ENCODE measurements around the gene GPATCH3. TPM values are rescaled to one million over a fixed set of nuclear protein-coding genes. Genes with fewer than 3 reads are reported as not detected.

The GPATCH3 gene
- polyA plus RNA-seq, 1 of the 3 experiments (the other 2 are of a cell fraction) = 11.1 TPM

- H3K4me3 ChIP-seq (ENCODE audit: low read depth in 2 of 2, low read length in 1 of 2) = no peak overlapping the region
- peaks cover 28 to 31% of the 10 kb centered on the region in 2 experiments for H3K36me3 ChIP-seq (replicated peaks in 1 of 2; ENCODE audit: control insufficient read depth in 1 of 2, insufficient read depth in 2 of 2, low read length in 1 of 2)
- no peak for DNase-seq
- H3F3A ChIP-seq (replicated peaks; ENCODE audit: insufficient read depth) = peaks cover 4% of the 10 kb centered on the region
- H3K27me3 ChIP-seq (ENCODE audit: insufficient read depth) = no peaks in the 10 kb centered on the region
- ChIA-PET POLR2A (no interaction called here), CTCF (interaction anchor here (1.3 kb wide), 1 partner anchor 55 kb away, joined by 4 read pairs; no protein-coding TSS in a partner anchor)
- H3K79me2 ChIP-seq (ENCODE audit: insufficient read depth) = peaks cover 37% of the 10 kb centered on the region
- H3K9me2 ChIP-seq = no peaks in the 10 kb centered on the region
- peaks cover 18% of the 10 kb centered on the region; the same call in 1 of the 2 replicates for H4K20me1 ChIP-seq (ENCODE audit: insufficient read depth)
- no peak overlapping the region for H2AFZ ChIP-seq (ENCODE audit: low read depth)
- H3K4me2 ChIP-seq = no peak overlapping the region
- 97% methylated on average over 9 of the region's 12 CpGs for WGBS (ENCODE audit: low lambda C conversion rate)
- no peak overlapping the region for H3K9ac ChIP-seq
- H3K9me3 ChIP-seq = no peaks in the 10 kb centered on the region
- TF ChIP-seq TAF1 (IDR thresholded peaks at IDR 0.05; ENCODE audit: borderline replicate concordance, low read depth, low read length) (no peak), RAD21 (IDR thresholded peaks at IDR 0.05; ENCODE audit: low read length) (no peak), SMC3 (IDR thresholded peaks at IDR 0.05; ENCODE audit: low read depth, low read length) (no peak), MEF2A (IDR thresholded peaks at IDR 0.05; ENCODE audit: borderline replicate concordance, low read depth) (no peak), FOXM1 (IDR thresholded peaks at IDR 0.05; ENCODE audit: low read depth) (no peak), NFIC (IDR thresholded peaks at IDR 0.05; ENCODE audit: borderline replicate concordance) (no peak), EZH2phosphoT487 (IDR thresholded peaks at IDR 0.05; ENCODE audit: borderline replicate concordance, low read depth) (no peak), TEAD4 (IDR thresholded peaks at IDR 0.05; ENCODE audit: borderline replicate concordance, insufficient read depth) (no peak), SIN3A (IDR thresholded peaks at IDR 0.05; ENCODE audit: borderline replicate concordance, low read depth, low read length) (no peak), EP300 (IDR thresholded peaks at IDR 0.05; ENCODE audit: borderline replicate concordance in 1 of 2, low read depth in 1 of 2, low read length in 1 of 2) (no peak), REST (IDR thresholded peaks at IDR 0.05; ENCODE audit: low read depth, low read length) (no peak), USF1 (IDR thresholded peaks at IDR 0.05; ENCODE audit: borderline replicate concordance, low read depth) (no peak), NRF1 (IDR thresholded peaks at IDR 0.05; ENCODE audit: low read depth, low read length) (no peak)
- no peak overlapping the region for H3K27ac ChIP-seq (ENCODE audit: low read depth in 2 of 2, low read length in 1 of 2)
- H3K4me1 ChIP-seq (ENCODE audit: control insufficient read depth in 1 of 2, insufficient read depth in 2 of 2, low read depth in 1 of 2, low read length in 1 of 2) = no peaks in the 10 kb centered on the region
These were observed 42.4 kb upstream of the GPATCH3 start for GRCh38 chr1:26942656-26943055.

GRCh38 chr1:26941311-26941710, 41.0 kb upstream of the GPATCH3 start:
- CTCF ChIA-PET = no interaction called here
- Histone ChIP-seq H3K4me3 (ENCODE audit: low read depth in 2 of 2, low read length in 1 of 2) (no peak overlapping the region), H3K27ac (ENCODE audit: low read depth in 2 of 2, low read length in 1 of 2) (no peak overlapping the region), H3F3A (replicated peaks; ENCODE audit: insufficient read depth) (no peaks in the 10 kb centered on the region), H4K20me1 (ENCODE audit: insufficient read depth) (peaks cover 18% of the 10 kb centered on the region; the same call in 1 of the 2 replicates), H3K4me2 (no peak overlapping the region), H3K9me2 (no peaks in the 10 kb centered on the region), H3K36me3 (replicated peaks in 1 of 2; ENCODE audit: control insufficient read depth in 1 of 2, insufficient read depth in 2 of 2, low read length in 1 of 2) (peaks cover 27 to 36% of the 10 kb centered on the region in 2 experiments), H2AFZ (ENCODE audit: low read depth) (no peak overlapping the region), H3K79me2 (ENCODE audit: insufficient read depth) (peaks cover 49% of the 10 kb centered on the region), H3K4me1 (ENCODE audit: control insufficient read depth in 1 of 2, insufficient read depth in 2 of 2, low read depth in 1 of 2, low read length in 1 of 2) (no peaks in the 10 kb centered on the region), H3K9me3 (no peaks in the 10 kb centered on the region), H3K9ac (no peak overlapping the region), H3K27me3 (ENCODE audit: insufficient read depth) (no peaks in the 10 kb centered on the region)
- TF ChIP-seq RAD21 (IDR thresholded peaks at IDR 0.05; ENCODE audit: low read length) (no peak), PBX3 (IDR thresholded peaks at IDR 0.05) (no peak)
- POLR2A ChIA-PET = no interaction called here
- no peak for DNase-seq
- 90% methylated on average over 10 of the region's 10 CpGs for WGBS (ENCODE audit: low lambda C conversion rate)

Data from SK-N-SH (cell line).